ENCODE data around the gene DHX57.

DHX57 gene, protein sequence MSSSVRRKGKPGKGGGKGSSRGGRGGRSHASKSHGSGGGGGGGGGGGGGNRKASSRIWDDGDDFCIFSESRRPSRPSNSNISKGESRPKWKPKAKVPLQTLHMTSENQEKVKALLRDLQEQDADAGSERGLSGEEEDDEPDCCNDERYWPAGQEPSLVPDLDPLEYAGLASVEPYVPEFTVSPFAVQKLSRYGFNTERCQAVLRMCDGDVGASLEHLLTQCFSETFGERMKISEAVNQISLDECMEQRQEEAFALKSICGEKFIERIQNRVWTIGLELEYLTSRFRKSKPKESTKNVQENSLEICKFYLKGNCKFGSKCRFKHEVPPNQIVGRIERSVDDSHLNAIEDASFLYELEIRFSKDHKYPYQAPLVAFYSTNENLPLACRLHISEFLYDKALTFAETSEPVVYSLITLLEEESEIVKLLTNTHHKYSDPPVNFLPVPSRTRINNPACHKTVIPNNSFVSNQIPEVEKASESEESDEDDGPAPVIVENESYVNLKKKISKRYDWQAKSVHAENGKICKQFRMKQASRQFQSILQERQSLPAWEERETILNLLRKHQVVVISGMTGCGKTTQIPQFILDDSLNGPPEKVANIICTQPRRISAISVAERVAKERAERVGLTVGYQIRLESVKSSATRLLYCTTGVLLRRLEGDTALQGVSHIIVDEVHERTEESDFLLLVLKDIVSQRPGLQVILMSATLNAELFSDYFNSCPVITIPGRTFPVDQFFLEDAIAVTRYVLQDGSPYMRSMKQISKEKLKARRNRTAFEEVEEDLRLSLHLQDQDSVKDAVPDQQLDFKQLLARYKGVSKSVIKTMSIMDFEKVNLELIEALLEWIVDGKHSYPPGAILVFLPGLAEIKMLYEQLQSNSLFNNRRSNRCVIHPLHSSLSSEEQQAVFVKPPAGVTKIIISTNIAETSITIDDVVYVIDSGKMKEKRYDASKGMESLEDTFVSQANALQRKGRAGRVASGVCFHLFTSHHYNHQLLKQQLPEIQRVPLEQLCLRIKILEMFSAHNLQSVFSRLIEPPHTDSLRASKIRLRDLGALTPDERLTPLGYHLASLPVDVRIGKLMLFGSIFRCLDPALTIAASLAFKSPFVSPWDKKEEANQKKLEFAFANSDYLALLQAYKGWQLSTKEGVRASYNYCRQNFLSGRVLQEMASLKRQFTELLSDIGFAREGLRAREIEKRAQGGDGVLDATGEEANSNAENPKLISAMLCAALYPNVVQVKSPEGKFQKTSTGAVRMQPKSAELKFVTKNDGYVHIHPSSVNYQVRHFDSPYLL (N-terminal part only)

DNA sequence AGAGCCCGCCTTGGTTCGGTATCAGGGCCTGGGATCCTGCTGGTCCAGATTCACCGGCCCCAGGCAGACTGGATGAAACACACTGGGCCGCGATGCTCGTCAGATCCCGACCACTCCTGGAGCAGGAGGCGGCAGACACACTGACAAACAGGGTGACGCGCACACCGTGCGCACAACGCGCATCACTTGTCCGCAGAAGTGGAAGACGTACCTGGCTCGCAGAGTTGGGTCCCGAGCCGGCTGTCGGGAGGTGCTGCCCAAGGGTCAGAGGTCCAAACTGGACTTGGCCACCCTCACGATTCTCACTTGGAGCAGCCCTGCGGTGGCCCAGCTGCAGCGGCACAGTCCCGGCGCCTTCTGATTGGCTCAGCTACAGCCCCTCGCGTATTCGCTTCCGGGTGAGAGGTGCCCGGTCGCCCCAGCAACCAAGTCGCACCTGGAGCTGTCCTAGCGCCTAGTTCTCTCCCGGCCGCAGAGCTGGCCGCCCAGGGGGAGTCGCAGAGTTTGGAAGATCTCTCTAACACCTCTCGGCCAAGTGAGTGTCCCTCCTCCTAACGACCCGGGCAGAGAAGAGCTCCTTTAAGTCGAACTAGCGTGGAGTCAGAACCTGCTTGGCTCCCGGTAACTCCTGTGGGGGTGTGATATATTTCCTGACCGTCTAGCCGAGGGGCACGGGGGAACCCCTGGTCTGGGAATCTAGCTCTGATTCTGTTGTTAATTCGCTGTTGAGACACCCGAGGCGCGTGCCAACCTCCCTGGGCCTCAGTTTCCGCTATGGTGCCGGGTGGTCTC is at the start of gene DHX57, which contains the start of gene MORN2:
Gene DHX57, minus strand, starts transcription at position 359 of the 792 bp plus-strand sequence. CDS start 7,529 bp downstream, outside the sequence.
Gene MORN2, plus strand, starts transcription at position 401 of the 792 bp plus-strand sequence.
- DNase-seq (ENCODE audit: low read depth in 4 of 4, low spot score in 1 of 4) = peak; percentile 54 to 77 (median 68)

DNA sequence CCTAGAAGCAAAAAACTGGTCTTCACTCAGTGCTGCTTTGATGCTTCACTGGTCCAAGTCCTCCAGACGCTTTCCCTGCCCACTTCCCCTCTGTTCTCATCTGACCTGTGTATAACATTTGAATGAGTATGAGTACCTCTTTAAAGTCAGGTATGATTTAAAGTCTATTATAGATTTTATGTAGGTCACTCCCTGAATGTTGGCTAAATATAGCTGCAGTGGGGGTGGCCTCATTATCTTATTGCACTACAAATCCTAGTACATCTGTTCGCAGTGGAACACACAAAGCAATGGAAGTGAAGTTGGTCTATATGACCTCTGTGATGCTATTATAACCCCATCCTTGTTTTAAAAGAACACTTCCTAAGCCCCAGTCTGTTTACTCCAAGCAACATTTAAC is 47.2 kb upstream of the DHX57 start:
- DNase-seq (ENCODE audit: low read depth in 4 of 4, low spot score in 1 of 4) = no peak

DNA sequence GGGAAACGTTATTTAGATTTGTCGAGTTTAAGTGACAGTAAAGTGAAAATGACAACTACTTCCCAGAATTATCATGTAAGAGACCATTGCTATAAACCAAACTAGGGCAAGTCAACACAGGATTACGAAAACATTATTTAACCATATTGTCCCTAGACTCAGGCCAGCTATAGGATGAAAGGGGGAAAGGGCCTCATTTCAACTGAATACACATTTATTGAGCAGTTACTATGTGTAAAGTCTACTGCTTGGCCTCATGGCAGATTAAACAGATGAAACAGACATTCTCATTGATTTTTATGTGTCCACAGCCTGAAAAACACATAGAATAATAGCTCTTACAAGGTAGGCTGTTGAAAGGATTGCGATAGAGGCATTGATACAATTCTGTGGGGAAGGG is 46.7 kb upstream of the DHX57 start:
- DNase-seq (ENCODE audit: low read depth in 4 of 4, low spot score in 1 of 4) = no peak

DNA sequence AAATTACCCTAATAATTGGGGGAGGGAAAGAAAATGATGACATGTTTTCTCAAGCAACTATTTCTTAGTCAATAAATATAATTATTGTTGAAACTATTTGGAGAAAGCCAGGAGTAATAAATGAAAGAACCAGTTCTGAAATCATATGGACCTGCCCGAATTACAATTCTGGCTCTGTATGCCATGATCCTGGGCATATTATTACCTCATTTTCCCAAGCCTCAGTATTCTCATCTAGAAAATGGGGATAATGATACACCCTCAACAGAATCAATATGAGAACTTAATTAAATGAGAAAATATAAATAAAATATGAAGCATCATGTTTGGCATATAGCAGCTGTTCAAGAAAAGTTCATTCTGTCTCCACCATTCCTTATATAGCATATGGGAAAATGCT is 36.9 kb upstream of the DHX57 start:
- no peak for DNase-seq (ENCODE audit: low read depth in 4 of 4, low spot score in 1 of 4)

DNA sequence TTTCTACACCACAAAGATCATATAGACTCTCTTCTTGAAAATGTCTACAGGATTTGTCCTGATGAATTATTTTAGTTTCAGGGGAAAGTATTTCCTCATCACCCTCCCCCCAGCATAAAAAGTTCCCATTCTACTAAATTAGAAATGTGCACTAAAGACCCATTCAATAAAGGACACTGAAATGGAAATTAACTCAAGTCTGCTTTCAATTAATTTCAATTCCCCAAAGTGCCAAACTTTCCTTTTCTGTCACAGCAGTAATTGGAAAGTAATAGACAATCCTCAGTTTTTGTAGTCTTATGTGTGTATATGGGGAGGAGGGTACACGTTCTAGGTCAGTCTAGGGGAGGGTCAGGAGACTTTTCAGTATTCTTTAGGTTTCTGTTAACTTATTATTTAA is 35.5 kb upstream of the DHX57 start:
- no peak for DNase-seq (ENCODE audit: low read depth in 4 of 4, low spot score in 1 of 4)

DNA sequence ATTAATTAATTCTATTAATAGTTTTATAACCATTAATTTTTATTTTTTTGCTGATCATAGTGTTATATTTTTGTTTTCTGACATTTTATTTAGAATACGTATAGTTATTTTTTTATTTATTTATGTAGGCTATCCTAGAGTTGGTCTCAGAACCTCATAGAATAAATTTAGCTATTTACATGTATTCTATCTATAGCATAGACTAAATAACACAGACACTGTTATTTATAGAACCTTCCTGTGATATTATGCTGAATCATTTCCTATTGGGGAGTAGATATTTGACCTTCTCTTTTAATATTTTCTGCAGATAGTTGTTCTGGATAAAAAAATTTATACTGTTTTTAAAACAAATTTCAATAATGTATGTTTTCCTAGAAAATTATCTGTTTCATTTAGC is 34.1 kb upstream of the DHX57 start:
- DNase-seq (ENCODE audit: low read depth in 4 of 4, low spot score in 1 of 4) = no peak

DNA sequence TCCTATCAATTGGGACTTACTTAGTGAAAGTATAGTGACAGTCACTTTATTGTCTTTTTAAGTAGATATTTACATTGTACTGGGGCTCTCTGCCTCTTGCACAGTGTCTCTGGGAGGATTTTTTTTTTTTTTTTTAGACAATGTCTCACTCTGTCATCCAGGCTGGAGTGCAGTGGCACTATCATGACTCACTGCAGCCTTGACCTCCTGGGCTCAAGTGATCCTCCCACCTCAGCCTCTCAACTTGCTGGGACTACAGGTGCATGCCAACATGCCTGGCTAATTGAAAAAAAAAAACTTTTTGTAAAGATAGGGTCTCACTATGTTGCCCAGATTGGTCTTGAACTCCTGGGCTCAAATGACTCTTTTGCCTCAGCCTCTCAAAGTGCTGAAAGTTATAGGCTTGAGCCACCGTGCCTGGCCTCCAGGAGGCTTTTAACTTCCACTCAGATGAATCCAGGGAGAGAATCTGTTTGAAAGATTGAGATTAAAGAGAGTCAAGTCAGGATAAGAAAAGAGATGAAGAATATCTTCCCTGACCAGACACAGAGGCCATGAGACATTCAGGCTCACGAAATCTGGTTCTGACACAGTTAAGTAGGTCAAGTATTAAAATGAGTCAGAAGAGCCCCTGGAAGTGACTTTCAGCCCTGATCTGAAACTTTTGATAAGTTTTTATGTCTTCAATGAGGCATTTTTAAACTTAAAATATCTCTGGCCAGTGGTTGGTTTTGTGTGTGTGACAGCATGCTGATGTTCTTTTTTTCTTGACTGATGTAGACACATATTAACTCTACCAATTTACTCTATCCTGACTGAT is 32.2 kb upstream of the DHX57 start:
- DNase-seq (ENCODE audit: low read depth in 4 of 4, low spot score in 1 of 4) = peak in 1 of 4 experiments; percentile 1

DNA sequence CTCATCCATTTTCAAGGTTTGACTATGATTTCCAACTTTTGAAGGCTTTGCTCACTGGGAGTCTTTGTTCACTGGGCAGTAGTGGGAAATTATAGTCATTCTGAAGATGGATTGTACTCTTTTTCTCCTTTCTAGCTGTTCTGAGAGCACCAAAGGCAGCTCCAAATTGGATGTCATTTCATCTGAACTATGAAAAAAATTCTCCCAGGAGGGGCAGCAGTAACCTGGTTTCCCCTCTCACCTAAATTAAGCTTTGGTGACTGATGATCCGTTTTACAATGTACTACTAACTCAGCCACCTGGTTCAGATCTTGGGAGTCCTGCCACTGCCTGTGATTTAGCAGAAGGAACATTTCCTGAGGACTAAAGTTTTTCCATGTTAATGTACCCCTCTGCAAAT is 31.5 kb upstream of the DHX57 start:
- DNase-seq (ENCODE audit: low read depth in 4 of 4, low spot score in 1 of 4) = no peak

DNA sequence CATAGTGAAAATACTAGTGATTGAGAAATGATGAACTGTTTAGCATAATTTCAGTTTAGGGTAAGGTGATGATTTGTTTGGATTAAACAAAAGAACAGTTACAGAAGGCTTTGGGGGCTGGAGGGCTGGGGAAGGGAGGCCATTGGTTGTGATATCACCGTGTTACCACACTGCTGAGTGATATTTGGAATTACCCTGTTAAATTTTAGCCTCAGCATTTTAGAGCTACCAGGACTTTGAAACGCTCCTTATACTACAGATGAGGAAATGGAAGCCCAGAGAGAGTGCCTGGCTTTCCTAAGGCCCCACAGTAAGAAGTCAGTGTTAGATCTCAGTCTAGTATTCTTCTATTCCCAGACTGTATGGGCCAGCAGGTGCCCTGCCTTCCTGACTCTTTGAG is 29.5 kb upstream of the DHX57 start:
- no peak for DNase-seq (ENCODE audit: low read depth in 4 of 4, low spot score in 1 of 4)

DNA sequence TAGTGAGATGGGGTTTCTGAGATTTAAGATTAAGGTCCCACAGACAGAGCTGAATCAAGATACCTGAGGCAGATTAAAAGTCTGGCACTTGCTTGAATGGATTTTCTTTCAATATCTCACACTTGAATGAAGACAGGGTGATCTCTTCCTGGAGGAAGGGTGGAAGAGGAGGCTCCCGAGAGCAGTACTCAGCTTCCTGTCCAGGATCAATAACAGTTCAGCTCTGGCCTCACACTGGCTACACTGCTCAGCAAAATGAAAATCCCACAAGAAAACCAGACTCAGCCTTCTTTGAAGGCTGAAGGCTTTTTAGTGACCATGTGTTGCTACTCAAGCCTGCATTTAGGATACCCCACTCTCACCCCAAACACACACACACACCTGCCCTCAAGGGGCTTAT is 25.0 kb upstream of the DHX57 start:
- no peak for DNase-seq (ENCODE audit: low read depth in 4 of 4, low spot score in 1 of 4)

DNA sequence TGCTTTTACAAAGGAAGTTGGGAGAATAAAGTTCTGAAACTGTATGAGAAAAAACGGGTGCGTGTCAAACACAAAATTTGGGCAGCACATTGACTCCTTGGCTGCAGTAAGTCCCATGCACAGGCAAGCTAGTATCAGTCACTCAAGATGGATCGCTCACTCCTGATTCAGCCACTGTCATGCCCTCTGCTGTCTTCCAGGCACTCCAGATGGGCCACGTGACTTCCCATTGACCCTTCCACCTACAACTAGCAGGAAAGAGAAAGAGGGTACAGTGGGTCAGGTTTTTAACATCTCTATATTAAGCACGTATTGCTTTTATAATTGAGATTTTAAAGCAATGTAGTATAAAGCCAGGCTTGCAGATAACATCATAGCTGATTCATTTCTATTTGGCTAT is 22.5 kb upstream of the DHX57 start:
- DNase-seq (ENCODE audit: low read depth in 4 of 4, low spot score in 1 of 4) = no peak

DNA sequence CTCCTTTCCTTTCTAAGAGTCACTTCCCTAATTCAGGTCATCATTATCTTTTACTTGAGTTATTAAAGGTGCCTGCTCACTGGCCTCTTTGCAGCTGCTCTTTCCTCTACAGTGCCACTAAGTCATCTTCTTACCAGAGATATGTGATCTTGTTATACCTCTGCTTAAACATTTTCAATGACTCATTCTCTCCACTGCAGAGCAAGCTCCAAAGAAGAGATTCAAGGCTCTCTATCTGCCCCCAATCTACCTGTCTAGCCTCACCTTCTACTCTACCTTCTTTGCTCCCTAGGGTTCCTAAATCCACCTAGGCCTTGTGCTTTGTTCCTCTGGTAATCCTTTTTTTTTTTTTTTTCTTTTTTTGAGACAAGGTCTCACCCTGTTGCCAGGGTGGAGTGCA is 17.1 kb upstream of the DHX57 start:
- DNase-seq (ENCODE audit: low read depth in 4 of 4, low spot score in 1 of 4) = no peak

DNA sequence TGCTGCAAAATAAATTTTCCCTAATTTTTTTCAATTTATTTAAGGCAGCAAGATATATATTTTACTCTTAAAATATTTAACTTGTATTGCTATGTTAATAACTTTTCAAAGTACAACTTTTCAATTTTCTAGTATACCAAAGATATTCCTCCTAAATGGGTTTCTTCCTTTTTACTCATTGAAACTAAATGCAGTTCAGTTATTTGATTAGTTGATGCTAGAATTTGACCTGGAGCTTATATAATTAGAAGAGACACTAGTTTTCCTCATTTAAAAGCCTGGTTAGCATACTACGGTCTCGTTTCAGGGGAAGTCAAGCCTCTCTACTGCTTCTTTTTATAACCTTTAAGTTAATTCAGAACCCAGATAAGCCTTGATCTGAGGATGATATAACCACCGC is 13.8 kb upstream of the DHX57 start, which contains the start of gene ARHGEF33:
Gene ARHGEF33, plus strand, starts transcription at position 301 of the 400 bp plus-strand sequence. CDS start 29,573 bp downstream, outside the sequence.
- no peak for DNase-seq (ENCODE audit: low read depth in 4 of 4, low spot score in 1 of 4)

DNA sequence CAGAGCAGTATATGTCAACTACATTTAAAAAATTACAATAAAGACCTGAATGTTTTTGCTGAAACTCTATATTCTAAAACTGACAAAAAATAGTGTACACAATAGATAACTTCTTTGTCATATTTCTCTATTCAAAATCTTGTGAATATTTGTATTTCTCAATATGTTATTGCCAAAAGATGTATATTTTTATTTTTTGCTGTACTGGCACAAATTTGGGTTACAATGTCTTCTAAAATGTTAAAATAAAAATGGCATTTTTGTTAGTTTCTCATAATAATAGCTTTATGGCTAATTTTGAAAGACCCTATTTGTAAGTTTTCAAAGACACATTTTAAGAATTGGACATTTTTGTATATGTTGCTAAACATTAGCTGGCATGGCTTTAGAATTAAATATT is 13.3 kb upstream of the DHX57 start:
- no peak for DNase-seq (ENCODE audit: low read depth in 4 of 4, low spot score in 1 of 4)

DNA sequence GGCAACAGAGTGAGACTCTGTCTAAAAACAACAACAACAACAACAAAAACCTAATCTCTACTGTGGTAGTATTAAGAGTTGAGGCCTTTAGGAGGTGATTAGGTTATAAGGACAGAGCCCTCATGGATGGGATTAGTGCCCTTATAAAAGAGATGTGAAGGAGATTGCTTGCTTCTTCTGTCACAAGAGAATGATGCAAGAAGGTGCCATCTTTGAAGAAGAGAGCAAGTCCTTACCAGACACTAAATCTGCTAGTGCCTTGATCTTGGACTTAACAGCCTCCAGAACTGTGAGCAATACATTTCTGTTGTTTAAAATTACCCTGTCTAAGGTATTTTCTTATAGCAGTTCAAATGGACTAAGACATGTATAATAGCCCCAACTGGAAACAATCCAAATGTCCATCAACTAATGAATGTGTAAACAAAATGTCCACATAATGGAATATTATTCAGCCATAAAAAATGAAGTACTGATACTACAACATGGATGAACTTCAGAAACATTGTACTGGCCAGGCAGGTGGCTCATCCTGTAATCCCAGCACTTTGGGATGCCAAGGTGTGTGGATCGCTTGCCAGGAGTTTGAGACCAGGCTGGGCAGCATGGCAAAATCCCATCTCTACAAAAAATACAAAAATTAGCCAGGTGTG is 12.3 kb upstream of the DHX57 start:
- no peak for DNase-seq (ENCODE audit: low read depth in 4 of 4, low spot score in 1 of 4)

DNA sequence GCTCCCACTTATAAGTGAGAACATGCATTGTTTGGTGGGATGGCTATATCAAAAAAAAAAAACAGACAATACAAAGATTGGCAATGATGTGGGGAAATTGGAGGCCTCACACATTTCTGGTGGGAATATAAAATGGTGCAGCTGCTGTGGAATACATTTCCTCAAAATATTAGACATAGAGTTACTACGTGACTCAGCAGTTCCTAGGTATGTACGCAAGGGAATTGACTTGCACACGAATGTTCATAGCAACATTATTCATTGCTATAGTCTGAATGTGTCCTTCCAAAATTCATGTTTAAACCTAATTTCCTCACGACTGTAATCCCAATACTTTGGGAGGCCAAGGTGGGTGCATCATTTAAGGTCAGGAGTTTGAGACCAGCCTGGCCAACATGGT is 11.6 kb upstream of the DHX57 start:
- no peak for DNase-seq (ENCODE audit: low read depth in 4 of 4, low spot score in 1 of 4)

DNA sequence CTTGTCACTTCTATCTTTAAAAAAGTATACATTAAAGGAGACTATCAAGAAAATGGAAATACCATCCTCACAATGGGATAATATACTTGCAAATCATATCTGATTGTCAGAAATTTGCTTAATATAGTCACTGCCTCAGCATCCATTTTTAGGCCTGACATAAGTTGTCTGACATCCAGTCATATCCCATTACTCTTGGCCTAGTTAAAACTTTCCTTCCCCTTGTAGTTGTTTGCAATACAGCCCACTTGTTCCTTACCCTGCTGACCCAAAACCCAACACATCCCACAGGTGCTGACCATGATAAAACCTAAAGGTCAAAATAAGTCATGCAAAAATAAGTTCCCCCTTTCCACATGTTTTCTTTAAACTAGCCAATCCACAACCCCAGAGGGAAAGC is 10.3 kb upstream of the DHX57 start:
- no peak for DNase-seq (ENCODE audit: low read depth in 4 of 4, low spot score in 1 of 4)

DNA sequence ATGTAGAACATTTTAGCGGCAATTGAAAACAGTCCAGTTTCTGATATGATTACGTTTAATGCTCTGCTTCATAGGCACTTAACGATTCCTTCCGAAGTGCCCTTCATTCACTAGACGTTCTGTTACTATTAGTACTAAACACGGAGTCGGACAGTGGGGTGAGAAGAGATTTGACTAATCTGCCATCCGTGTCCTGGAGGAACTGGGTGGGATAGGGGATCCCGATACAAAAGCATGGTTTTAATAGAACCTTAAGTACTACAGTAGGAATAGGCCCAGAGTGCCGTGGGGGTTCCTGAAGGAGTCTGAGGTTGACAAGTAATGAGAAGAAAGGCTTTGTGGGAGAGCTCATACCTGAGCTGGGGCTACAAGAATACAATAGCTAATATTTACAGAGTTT is 673 bp upstream of the DHX57 start:
- no peak for DNase-seq (ENCODE audit: low read depth in 4 of 4, low spot score in 1 of 4)

DNA sequence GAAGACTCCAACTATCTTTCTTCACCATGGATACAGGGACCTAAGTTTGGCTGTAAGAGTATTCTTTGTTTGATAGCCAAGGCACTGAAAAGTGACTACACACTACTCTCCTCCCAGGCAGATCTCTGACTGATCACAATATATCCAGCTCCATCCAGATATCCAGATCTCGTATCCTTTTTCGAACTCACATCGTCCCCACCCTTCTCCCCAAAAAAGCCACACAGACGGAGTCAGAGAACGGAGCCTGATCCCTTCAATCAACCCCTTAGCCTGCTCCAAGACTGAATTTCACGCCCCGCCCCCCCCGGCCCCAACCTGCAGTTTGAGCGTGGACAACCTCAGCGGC is 533 bp downstream of the DHX57 start:
- DNase-seq (ENCODE audit: low read depth in 4 of 4, low spot score in 1 of 4) = peak in 1 of 4 experiments; percentile 0
